ENCODE measurements around the gene CDK2.

The CDK2 gene

DNA sequence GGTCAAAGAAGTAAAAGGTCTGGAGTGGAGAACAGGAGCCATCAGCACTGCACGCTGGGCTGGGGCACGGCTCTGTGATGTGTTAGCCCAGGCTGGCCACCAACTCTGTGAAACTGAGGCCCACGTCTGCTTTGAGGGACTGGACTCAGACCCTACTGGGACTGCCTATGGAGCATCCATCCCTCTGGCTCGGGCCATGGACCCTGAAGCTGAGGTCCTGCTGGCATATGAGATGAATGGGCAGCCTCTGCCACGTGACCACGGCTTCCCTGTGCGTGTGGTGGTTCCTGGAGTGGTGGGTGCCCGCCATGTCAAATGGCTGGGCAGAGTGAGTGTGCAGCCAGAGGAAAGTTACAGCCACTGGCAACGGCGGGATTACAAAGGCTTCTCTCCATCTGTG, 37.6 kb downstream of the CDK2 start:
- no peaks in the 10 kb centered on the region for H3K9me3 ChIP-seq
- TF ChIP-seq, protein P1, sequence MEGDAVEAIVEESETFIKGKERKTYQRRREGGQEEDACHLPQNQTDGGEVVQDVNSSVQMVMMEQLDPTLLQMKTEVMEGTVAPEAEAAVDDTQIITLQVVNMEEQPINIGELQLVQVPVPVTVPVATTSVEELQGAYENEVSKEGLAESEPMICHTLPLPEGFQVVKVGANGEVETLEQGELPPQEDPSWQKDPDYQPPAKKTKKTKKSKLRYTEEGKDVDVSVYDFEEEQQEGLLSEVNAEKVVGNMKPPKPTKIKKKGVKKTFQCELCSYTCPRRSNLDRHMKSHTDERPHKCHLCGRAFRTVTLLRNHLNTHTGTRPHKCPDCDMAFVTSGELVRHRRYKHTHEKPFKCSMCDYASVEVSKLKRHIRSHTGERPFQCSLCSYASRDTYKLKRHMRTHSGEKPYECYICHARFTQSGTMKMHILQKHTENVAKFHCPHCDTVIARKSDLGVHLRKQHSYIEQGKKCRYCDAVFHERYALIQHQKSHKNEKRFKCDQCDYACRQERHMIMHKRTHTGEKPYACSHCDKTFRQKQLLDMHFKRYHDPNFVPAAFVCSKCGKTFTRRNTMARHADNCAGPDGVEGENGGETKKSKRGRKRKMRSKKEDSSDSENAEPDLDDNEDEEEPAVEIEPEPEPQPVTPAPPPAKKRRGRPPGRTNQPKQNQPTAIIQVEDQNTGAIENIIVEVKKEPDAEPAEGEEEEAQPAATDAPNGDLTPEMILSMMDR (IDR thresholded peaks at IDR 0.05): no peak
- H3K4me3 ChIP-seq: no peak overlapping the region
- intact Hi-C loops (cut with DNase I; ENCODE audit: low total_unique reads): no loop called here
- no peaks in the 10 kb centered on the region for H3K27me3 ChIP-seq
- H3K27ac ChIP-seq: no peak overlapping the region
- peaks cover 0 to 48% (median 24%) of the 10 kb centered on the region in 3 donors for H3K36me3 ChIP-seq
- peaks cover 0 to 10% (median 4%) of the 10 kb centered on the region in 4 donors for H3K4me1 ChIP-seq
- DNase-seq: no peak

DNA sequence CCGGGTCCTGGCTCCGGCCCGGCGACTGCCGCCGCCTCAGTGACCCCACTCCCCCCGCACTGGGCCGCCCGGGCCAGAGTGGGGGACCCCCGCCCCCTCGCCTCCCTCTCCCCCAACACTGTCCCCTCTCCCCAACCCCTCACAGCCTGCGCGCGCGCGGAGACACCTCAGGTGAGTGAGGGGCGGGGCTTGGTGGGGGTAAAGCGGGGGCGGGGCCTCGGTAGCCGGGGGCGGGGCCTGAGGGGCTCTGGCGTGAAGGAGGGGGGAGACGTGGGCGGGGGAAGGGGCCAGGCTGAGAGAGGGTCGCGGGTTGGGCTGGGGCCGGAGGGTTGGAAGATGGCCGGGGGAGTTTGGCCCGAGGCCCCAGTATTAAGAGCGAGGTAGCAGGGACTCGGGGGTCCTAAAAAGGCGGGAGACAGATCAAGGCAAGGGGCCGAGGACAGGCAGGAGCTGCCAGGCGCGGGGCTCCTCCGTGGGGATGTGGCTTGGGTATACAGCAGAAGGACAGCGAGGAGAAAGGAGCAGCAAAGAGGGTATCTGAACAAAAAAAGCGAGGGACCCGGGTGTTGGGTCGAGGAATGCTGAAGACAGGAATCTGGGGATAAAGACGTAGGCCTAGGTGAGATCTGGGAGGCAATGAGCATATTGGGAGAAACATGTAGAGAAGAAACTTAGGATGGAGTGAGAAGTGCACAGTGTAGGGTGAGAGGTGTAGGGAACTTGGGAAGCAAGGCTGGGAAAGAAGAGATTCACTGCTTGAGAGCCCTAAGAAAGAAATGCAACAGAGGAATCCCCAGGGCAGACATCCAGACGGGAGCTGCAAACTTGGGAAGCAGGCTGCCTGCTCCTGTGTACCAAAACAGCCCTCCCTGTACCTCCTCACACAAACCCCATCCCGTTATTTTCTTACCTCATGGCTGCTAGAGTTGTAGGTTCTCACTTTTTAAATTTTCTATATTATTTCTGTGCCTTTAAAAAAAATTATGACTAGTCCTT, 41.2 kb downstream of the CDK2 start:
- intact Hi-C loops (cut with DNase I; ENCODE audit: low total_unique reads): no loop called here
- DNase-seq: peak; percentile 32 to 74
- Histone ChIP-seq H3K4me3 (peak overlapping the region; percentile 82 to 96), H3K9me3 (no peaks in the 10 kb centered on the region), H3K27me3 (no peaks in the 10 kb centered on the region), H3K4me1 (peaks cover 0 to 10% (median 4%) of the 10 kb centered on the region in 4 donors), H3K36me3 (peaks cover 0 to 27% (median 13%) of the 10 kb centered on the region in 3 donors), H3K27ac (peak overlapping the region; percentile 88 to 93)
- TF ChIP-seq, protein P1 (IDR thresholded peaks at IDR 0.05): no peak

DNA sequence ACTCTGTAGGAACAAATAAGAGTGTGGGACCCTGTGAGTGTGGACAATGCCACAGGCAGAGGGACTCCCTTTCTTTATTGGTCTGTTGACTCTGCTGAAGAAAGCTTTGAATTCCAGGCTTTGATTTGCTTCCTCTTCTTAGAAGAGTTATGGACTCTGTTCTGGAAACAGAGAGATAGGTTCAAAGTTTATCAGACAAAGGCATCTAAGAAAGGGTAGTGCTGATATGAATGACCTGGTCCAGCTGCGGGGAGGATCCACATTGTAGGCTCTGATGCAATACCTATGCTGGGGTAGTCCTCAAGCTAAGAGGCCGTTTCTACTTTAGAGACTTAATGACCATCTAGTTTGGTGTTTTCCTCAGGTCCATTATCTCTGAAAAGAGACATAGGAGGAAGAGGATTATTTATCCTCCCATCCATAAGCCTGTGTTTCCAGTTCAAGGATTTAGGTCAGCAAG, 43.5 kb downstream of the CDK2 start:
- no peaks in the 10 kb centered on the region for H3K9me3 ChIP-seq
- peaks cover 0 to 10% (median 4%) of the 10 kb centered on the region in 4 donors for H3K4me1 ChIP-seq
- TF ChIP-seq, protein P1 (IDR thresholded peaks at IDR 0.05): no peak
- intact Hi-C loops (cut with DNase I; ENCODE audit: low total_unique reads): no loop called here
- DNase-seq: no peak
- no peak overlapping the region for H3K4me3 ChIP-seq
- H3K36me3 ChIP-seq: peaks cover 0 to 13% (median 0%) of the 10 kb centered on the region in 3 donors
- H3K27me3 ChIP-seq: no peaks in the 10 kb centered on the region
- H3K27ac ChIP-seq: no peak overlapping the region

DNA sequence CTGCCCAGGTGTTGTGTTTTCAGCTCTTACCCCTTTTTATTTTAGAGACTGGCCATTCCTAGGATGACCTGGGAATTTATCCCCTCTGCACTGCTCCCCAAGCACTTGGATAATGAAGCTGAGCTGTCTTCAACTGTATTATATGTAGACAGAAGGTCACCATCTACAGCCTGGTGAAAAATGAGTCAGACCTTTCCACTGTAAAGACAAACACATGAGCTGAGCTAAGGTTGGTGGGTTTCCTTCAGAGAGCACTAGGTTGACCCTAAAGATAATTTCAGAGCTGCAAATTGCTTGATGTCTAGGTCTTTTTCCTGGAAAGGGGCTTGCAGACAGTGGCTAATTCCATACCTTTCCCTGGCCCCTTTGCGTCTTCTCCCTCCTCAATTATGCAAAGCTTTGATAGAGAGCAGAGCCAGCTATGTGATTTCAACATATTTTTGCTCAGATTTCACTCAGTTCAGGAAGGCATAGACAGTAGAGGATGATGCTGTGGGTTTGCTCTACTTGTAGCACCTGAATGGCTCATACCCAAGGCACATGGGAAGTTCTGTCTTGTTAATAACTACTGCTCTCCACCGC, 45.0 kb downstream of the CDK2 start:
- no peak overlapping the region for H3K27ac ChIP-seq

DNA sequence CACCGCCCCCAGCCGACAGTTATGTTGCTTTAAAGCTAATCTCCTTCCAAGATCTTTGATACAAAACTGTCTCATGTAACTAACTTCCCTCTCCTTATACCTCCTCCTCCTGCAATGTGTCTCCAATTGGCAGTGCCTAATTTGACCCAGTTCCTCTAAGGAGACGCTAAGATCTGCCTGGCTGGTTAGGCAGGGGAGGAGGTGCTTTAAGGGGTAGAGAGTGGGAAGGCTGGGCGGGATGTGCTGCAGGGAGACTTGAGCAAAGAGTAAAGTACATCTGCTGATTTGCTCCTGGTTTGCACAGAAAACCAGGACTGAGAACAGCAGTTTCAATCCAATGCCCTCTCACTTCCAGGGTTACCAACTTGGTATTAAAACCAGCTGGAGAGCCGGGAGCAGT, 46.9 kb downstream of the CDK2 start:
- H3K27me3 ChIP-seq: no peaks in the 10 kb centered on the region
- H3K4me1 ChIP-seq: peaks cover 0 to under 1% (median 0%) of the 10 kb centered on the region in 4 donors
- intact Hi-C loops (cut with DNase I; ENCODE audit: low total_unique reads): no loop called here
- H3K4me3 ChIP-seq: no peak overlapping the region
- H3K9me3 ChIP-seq: no peaks in the 10 kb centered on the region
- H3K36me3 ChIP-seq: peaks cover 0 to 23% (median 6%) of the 10 kb centered on the region in 3 donors
- no peak for DNase-seq
- TF ChIP-seq, protein P1 (IDR thresholded peaks at IDR 0.05): no peak
- H3K27ac ChIP-seq: no peak overlapping the region

More for the DNA sequence above, 45.0 kb downstream of the CDK2 start:
- TF ChIP-seq, protein P1 (IDR thresholded peaks at IDR 0.05): no peak
- DNase-seq: no peak
- H3K4me1 ChIP-seq: peaks cover 0 to 10% (median 4%) of the 10 kb centered on the region in 4 donors
- no peaks in the 10 kb centered on the region for H3K27me3 ChIP-seq
- H3K4me3 ChIP-seq: no peak overlapping the region
- no peaks in the 10 kb centered on the region for H3K9me3 ChIP-seq
- intact Hi-C loops (cut with DNase I; ENCODE audit: low total_unique reads): no loop called here
- peaks cover 0 to 15% (median 0%) of the 10 kb centered on the region in 3 donors for H3K36me3 ChIP-seq

Data from tibial artery (tissue), 4 donors.